H1 (cell line): ENCODE measurements around the gene FANCI. TPM values are rescaled to one million over a fixed set of nuclear protein-coding genes. Genes with fewer than 3 reads are reported as not detected.

ENCODE experiments used
- CTCF ChIA-PET: fragments of 300-600 bp; sonication (Branson Sonifier 250); formaldehyde crosslinking; loops from one replicate; lab custom pipeline; 2021; ENCODE audit not compliant: partially characterized antibody; lab: Charles Lee
- POLR2A ChIA-PET: fragments of 300-600 bp; sonication (Branson Sonifier 250); formaldehyde crosslinking; loops from one replicate; lab custom pipeline; 2021; ENCODE audit warnings: inconsistent platforms; ENCODE audit not compliant: partially characterized antibody; lab: Charles Lee
- DNase-seq, 2 experiments: peaks; one replicate each; pipeline versions ENCODE4 v3.0.0 to v3.0.0-alpha.2; 2010 to 2022; ENCODE audit warnings: low spot score in 2 of 2, low read depth in 1 of 2, mixed read lengths in 1 of 2
- FAIRE-seq: peaks from 2 replicates; lab custom pipeline; 2011; peaks lifted over from hg19 to GRCh38; lab: Jason Lieb, UNC
- H2AFZ ChIP-seq: 2 replicates; pipeline ENCODE4 v1.8.1; 2012; ENCODE audit warnings: low read length, inconsistent platforms
- H2AK5ac ChIP-seq: 2 replicates; pipeline ENCODE4 v1.6.1; 2013; ENCODE audit warnings: low read depth, low read length
- H2BK120ac ChIP-seq: replicated peaks from 2 replicates; pipeline ENCODE3; 2013; ENCODE audit warnings: low read depth, low read length, inconsistent platforms
- H2BK12ac ChIP-seq: 2 replicates; pipeline ENCODE4 v1.6.1; 2013; ENCODE audit warnings: low read depth, low read length
- H2BK15ac ChIP-seq: 2 replicates; pipeline ENCODE4 v1.6.1; 2013; ENCODE audit warnings: low read length
- H2BK20ac ChIP-seq: 2 replicates; pipeline ENCODE4 v1.6.1; 2013; ENCODE audit warnings: low read length
- H2BK5ac ChIP-seq: 2 replicates; pipeline ENCODE4 v1.6.1; 2013; ENCODE audit warnings: low read depth, low read length
- H3K14ac ChIP-seq: 2 replicates; pipeline ENCODE4 v1.6.1; 2013; ENCODE audit warnings: inconsistent platforms; ENCODE audit not compliant: insufficient read length
- H3K18ac ChIP-seq: 2 replicates; pipeline ENCODE4 v1.6.1; 2013; ENCODE audit warnings: low read length; ENCODE audit errors: extremely low read depth
- H3K23ac ChIP-seq: 2 replicates; pipeline ENCODE4 v1.6.1; 2013; ENCODE audit warnings: inconsistent platforms; ENCODE audit not compliant: insufficient read length
- H3K23me2 ChIP-seq: 2 replicates; pipeline ENCODE4 v1.6.1; 2013; ENCODE audit warnings: low read depth, low read length
- H3K27ac ChIP-seq: 2 replicates; pipeline ENCODE4 v1.6.1; 2011; ENCODE audit warnings: low read depth, low read length, inconsistent platforms
- H3K27me3 ChIP-seq, 4 experiments: replicated peaks in 1 of 4; 1 replicate in 1 of 4; 2 replicates in 3 of 4; pipeline versions ENCODE4 v1.6.1 to v1.8.1; 2011 to 2013; ENCODE audit warnings: low read length in 3 of 4, mild to moderate bottlenecking in 3 of 4, inconsistent platforms in 2 of 4, mixed read lengths in 2 of 4, moderate library complexity in 1 of 4; ENCODE audit not compliant: control insufficient read depth in 3 of 4, insufficient read depth in 3 of 4; ENCODE audit errors: extremely low read depth in 1 of 4
- H3K36me3 ChIP-seq, 4 experiments: 2 replicates each; pipeline versions ENCODE4 v1.6.1 to v1.8.1; 2011 to 2013; ENCODE audit warnings: mild to moderate bottlenecking in 4 of 4, low read length in 3 of 4, moderate library complexity in 2 of 4, control low read depth in 1 of 4, inconsistent platforms in 1 of 4; ENCODE audit not compliant: insufficient read depth in 4 of 4, control insufficient read depth in 2 of 4
- H3K4ac ChIP-seq: replicated peaks from 2 replicates; pipeline ENCODE3; 2013; ENCODE audit warnings: low read length, low read depth, mixed read lengths, inconsistent platforms; ENCODE audit not compliant: insufficient read length
- H3K4me1 ChIP-seq, 4 experiments: replicated peaks in 1 of 4; 1 replicate in 1 of 4; 2 replicates in 3 of 4; pipeline versions ENCODE4 v1.6.1 to v1.8.1; 2011 to 2013; ENCODE audit warnings: low read length in 3 of 4, inconsistent platforms in 2 of 4, mixed read lengths in 1 of 4; ENCODE audit not compliant: insufficient read depth in 4 of 4, control insufficient read depth in 3 of 4
- H3K4me2 ChIP-seq, 2 experiments: 2 replicates each; pipeline versions ENCODE4 v1.6.1 to v1.8.1; 2011 to 2013; ENCODE audit warnings: low read depth in 2 of 2, low read length in 2 of 2, control low read depth in 1 of 2, inconsistent platforms in 1 of 2, mild to moderate bottlenecking in 1 of 2; ENCODE audit not compliant: insufficient read depth in 1 of 2
- H3K4me3 ChIP-seq, 4 experiments: fragments of 200-600, 300-600 bp in 1 of 4; sonication (generic), shearing (Covaris generic), sonication (Bioruptor Twin) in 1 of 4; 2 replicates each; pipeline versions ENCODE4 v1.5.1 to v1.8.1; 2011 to 2016; ENCODE audit warnings: low read length in 4 of 4, low read depth in 3 of 4, control low read depth in 2 of 4, inconsistent platforms in 2 of 4, mild to moderate bottlenecking in 2 of 4, mixed read lengths in 1 of 4, moderate library complexity in 1 of 4; ENCODE audit not compliant: insufficient read depth in 2 of 4; ENCODE audit errors: extremely low read depth in 1 of 4
- H3K56ac ChIP-seq: replicated peaks from 2 replicates; pipeline ENCODE3; 2013; ENCODE audit warnings: low read depth, mild to moderate bottlenecking, mixed read lengths, low read length, inconsistent platforms; ENCODE audit not compliant: insufficient read length
- H3K79me1 ChIP-seq: 2 replicates; pipeline ENCODE4 v1.6.1; 2013; ENCODE audit warnings: low read depth, low read length, control low read depth
- H3K79me2 ChIP-seq, 2 experiments: 2 replicates each; pipeline versions ENCODE4 v1.6.1 to v1.8.1; 2012 to 2013; ENCODE audit warnings: low read length in 2 of 2, mild to moderate bottlenecking in 2 of 2, inconsistent platforms in 1 of 2; ENCODE audit not compliant: insufficient read depth in 2 of 2, control insufficient read depth in 1 of 2
- H3K9ac ChIP-seq, 4 experiments: replicated peaks in 1 of 4; 1 replicate in 1 of 4; 2 replicates in 3 of 4; pipeline versions ENCODE4 v1.6.1 to v1.8.1; 2011 to 2013; ENCODE audit warnings: low read depth in 3 of 4, low read length in 3 of 4, control low read depth in 2 of 4, mild to moderate bottlenecking in 2 of 4, moderate library complexity in 2 of 4, inconsistent platforms in 1 of 4; ENCODE audit errors: extremely low read depth in 1 of 4
- H3K9me3 ChIP-seq, 2 experiments: 2 replicates each; pipeline versions ENCODE4 v1.6.1 to v1.8.1; 2012 to 2013; ENCODE audit warnings: mild to moderate bottlenecking in 2 of 2, moderate library complexity in 2 of 2, control low read depth in 1 of 2, inconsistent platforms in 1 of 2, low read depth in 1 of 2, low read length in 1 of 2, mixed read lengths in 1 of 2; ENCODE audit not compliant: insufficient read depth in 2 of 2
- H4K20me1 ChIP-seq, 2 experiments: replicated peaks in 1 of 2; 2 replicates each; pipeline versions ENCODE3 to v1.8.1; 2011 to 2013; ENCODE audit warnings: inconsistent platforms in 2 of 2, low read length in 2 of 2, mild to moderate bottlenecking in 1 of 2; ENCODE audit not compliant: insufficient read depth in 2 of 2, control insufficient read depth in 1 of 2
- H4K5ac ChIP-seq: 2 replicates; pipeline ENCODE4 v1.6.1; 2013; ENCODE audit warnings: low read length, low read depth, mixed read lengths, inconsistent platforms; ENCODE audit not compliant: insufficient read length
- H4K8ac ChIP-seq: 2 replicates; pipeline ENCODE4 v1.8.0; 2013; ENCODE audit warnings: mild to moderate bottlenecking, moderate library complexity, low read length, inconsistent platforms; ENCODE audit not compliant: insufficient read depth; ENCODE audit errors: extremely low read depth
- H4K91ac ChIP-seq: replicated peaks from 2 replicates; pipeline ENCODE3; 2013; ENCODE audit warnings: low read length, mixed read lengths, inconsistent platforms; ENCODE audit not compliant: insufficient read length
- BRCA1 ChIP-seq: IDR thresholded peaks from 2 replicates; pipeline ENCODE4 v1.6.1; 2012; ENCODE audit warnings: low read depth, low read length, improper control_type of control experiment
- CBX5 ChIP-seq: fragments of 300-800, 300-1000 bp; sonication (generic); IDR thresholded peaks from 2 replicates; pipeline ENCODE4 v1.7.1; 2016; ENCODE audit warnings: antibody characterized with exemption, low read length, low read depth
- CHD2 ChIP-seq: IDR thresholded peaks from 2 replicates; pipeline ENCODE4 v1.6.1; 2012; ENCODE audit warnings: low read length, improper control_type of control experiment
- JUN ChIP-seq: IDR thresholded peaks from 2 replicates; pipeline ENCODE4 v1.6.1; 2011; ENCODE audit warnings: low read depth, mild to moderate bottlenecking, improper control_type of control experiment, low read length
- JUND ChIP-seq: IDR thresholded peaks from 2 replicates; pipeline ENCODE4 v1.6.1; 2011; ENCODE audit warnings: mild to moderate bottlenecking, improper control_type of control experiment, low read length
- POLR2AphosphoS5 ChIP-seq: IDR thresholded peaks from 2 replicates; pipeline ENCODE4 v1.6.1; 2011; ENCODE audit warnings: low read depth, low read length
- SIN3A ChIP-seq, 2 experiments: IDR thresholded peaks in 1 of 2; conservative IDR thresholded peaks in 1 of 2; 2 replicates each; pipeline ENCODE4 v1.6.1; 2011 to 2012; ENCODE audit warnings: low read length in 2 of 2, improper control_type of control experiment in 1 of 2, low read depth in 1 of 2, mild to moderate bottlenecking in 1 of 2
- SP4 ChIP-seq: IDR thresholded peaks from 2 replicates; pipeline ENCODE4 v1.6.1; 2012; ENCODE audit warnings: low read length, inconsistent platforms
- TAF1 ChIP-seq: IDR thresholded peaks from 2 replicates; pipeline ENCODE4 v1.6.1; 2011; ENCODE audit warnings: mild to moderate bottlenecking, low read depth, low read length
- TCF12 ChIP-seq: IDR thresholded peaks from 2 replicates; pipeline ENCODE4 v1.6.1; 2011; ENCODE audit warnings: low read depth, mild to moderate bottlenecking, low read length
- TEAD4 ChIP-seq: IDR thresholded peaks from 2 replicates; pipeline ENCODE4 v1.6.1; 2012; ENCODE audit warnings: low read depth, low read length, inconsistent platforms, mixed read lengths
- WGBS, 2 experiments: shearing (Covaris generic) in 1 of 2; methylation state at CpG; one replicate each; pipeline versions ENCODE4 v1.1.6 to v1.1.7; 2013 to 2015; ENCODE audit warnings: low lambda C conversion rate in 2 of 2, mixed read lengths in 2 of 2, inconsistent platforms in 1 of 2, low coverage in 1 of 2, missing lambda C conversion rate in 1 of 2; ENCODE audit not compliant: insufficient replicate concordance in 2 of 2, insufficient coverage in 1 of 2, insufficient read length in 1 of 2; ENCODE audit errors: extremely low coverage in 1 of 2, missing lambda C conversion rate in 1 of 2; 5-methylcytosine and 5-hydroxymethylcytosine counted together
- polyA plus RNA-seq, 7 experiments: library from polyadenylated mRNA; depleted of rRNA in 3 of 7; stranded (reverse) in 5 of 7; unstranded in 2 of 7; fragments of >200 nt in 5 of 7; fragments of 200-250 nt in 2 of 7; gene quantifications; 1 replicate in 5 of 7; 2 replicates in 1 of 7; 4 replicates in 1 of 7; pipeline versions ENCODE4 v1.2.1 to v1.2.3, GENCODE V29; 2011 to 2013; ENCODE audit warnings: missing spikeins in 2 of 7, mixed read lengths in 2 of 7
- total RNA-seq: library from RNA; stranded (reverse); fragmentation: NEBNext Ultra II Directional; extraction: Animal tissue kit (Norgen Biotek cat#: 25700); gene quantifications from 2 replicates; pipeline ENCODE4 v1.2.1, GENCODE V29; 2021
- TF ChIP-seq, protein P1 (sequence below): IDR thresholded peaks from 2 replicates; pipeline ENCODE4 v1.6.1; 2012; ENCODE audit warnings: low read length, inconsistent platforms

The FANCI gene
- total and polyA plus RNA-seq, 2 of the 8 experiments (the other 6 are each of a cell fraction or from before 2014, with no cell fraction given), result 37.8 to 115 TPM

GRCh38 chr15:89308236-89308635, 64.5 kb downstream of the FANCI start:
- no peak overlapping the region for H3K9ac ChIP-seq
- no peak overlapping the region for H2BK5ac ChIP-seq
- H3K4ac ChIP-seq, result no peak overlapping the region
- H2AFZ ChIP-seq, result no peak overlapping the region
- H3K79me1 ChIP-seq, result no peaks in the 10 kb centered on the region
- no peak overlapping the region for H2BK15ac ChIP-seq
- TF ChIP-seq TEAD4 (no peak), SIN3A (conservative IDR thresholded peaks at IDR 0.05 in 1 of 2, IDR thresholded peaks at IDR 0.05 in 1 of 2; ENCODE audit: low read depth in 1 of 2, low read length in 2 of 2) (no peak), TAF1 (no peak), JUND (no peak), CBX5 (no peak), BRCA1 (no peak), JUN (no peak), POLR2AphosphoS5 (no peak), TCF12 (no peak), SP4 (no peak), CHD2 (no peak)
- TF ChIP-seq, protein P1, sequence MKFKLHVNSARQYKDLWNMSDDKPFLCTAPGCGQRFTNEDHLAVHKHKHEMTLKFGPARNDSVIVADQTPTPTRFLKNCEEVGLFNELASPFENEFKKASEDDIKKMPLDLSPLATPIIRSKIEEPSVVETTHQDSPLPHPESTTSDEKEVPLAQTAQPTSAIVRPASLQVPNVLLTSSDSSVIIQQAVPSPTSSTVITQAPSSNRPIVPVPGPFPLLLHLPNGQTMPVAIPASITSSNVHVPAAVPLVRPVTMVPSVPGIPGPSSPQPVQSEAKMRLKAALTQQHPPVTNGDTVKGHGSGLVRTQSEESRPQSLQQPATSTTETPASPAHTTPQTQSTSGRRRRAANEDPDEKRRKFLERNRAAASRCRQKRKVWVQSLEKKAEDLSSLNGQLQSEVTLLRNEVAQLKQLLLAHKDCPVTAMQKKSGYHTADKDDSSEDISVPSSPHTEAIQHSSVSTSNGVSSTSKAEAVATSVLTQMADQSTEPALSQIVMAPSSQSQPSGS, result no peak
- no peak overlapping the region for H3K14ac ChIP-seq
- FAIRE-seq (no peak), DNase-seq (no peak)
- ChIA-PET CTCF (no interaction called here), POLR2A (interaction anchor here (1.3 to 20.0 kb wide), 2 partner anchors 9 to 19 kb away, joined by 4 to 250 read pairs; partner anchors contain the start of gene POLG)
- H3K23ac ChIP-seq, result no peak overlapping the region
- H3K27ac ChIP-seq, result no peak overlapping the region
- H3K9me3 ChIP-seq, result no peaks in the 10 kb centered on the region
- no peak overlapping the region for H3K18ac ChIP-seq
- H3K27me3 ChIP-seq, result no peaks in the 10 kb centered on the region
- WGBS, 2 experiments, result 54% methylated on average over 3 of the region's 3 CpGs; no CpG with 5 or more reads in 1 of the 2 experiments
- H3K56ac ChIP-seq, result no peak overlapping the region
- no peak overlapping the region for H4K5ac ChIP-seq
- peaks cover 32 to 83% (median 65%) of the 10 kb centered on the region in 4 experiments for H3K36me3 ChIP-seq
- no peak overlapping the region for H3K4me3 ChIP-seq
- H3K23me2 ChIP-seq, result no peaks in the 10 kb centered on the region
- no peak overlapping the region for H3K4me2 ChIP-seq
- no peak overlapping the region for H2AK5ac ChIP-seq
- no peaks in the 10 kb centered on the region for H3K4me1 ChIP-seq
- peaks cover 0 to 3% of the 10 kb centered on the region in 2 experiments for H4K20me1 ChIP-seq
- H2BK20ac ChIP-seq, result no peak overlapping the region
- no peaks in the 10 kb centered on the region for H3K79me2 ChIP-seq
- no peak overlapping the region for H2BK120ac ChIP-seq
- H2BK12ac ChIP-seq, result no peak overlapping the region
- H4K91ac ChIP-seq, result no peak overlapping the region
- no peak overlapping the region for H4K8ac ChIP-seq
